NB4 (cell line): Measurements from ENCODE around the gene CCDC97.

Source experiments
- DNase-seq: peaks from one replicate; pipeline ENCODE4 v3.0.0; 2010; ENCODE audit warnings: low read depth
- H3K4me3 ChIP-seq: one replicate; pipeline ENCODE4 v1.5.1; 2011; ENCODE audit warnings: mild to moderate bottlenecking, low read depth, low read length, moderate library complexity
- MYC ChIP-seq: IDR thresholded peaks from 2 replicates; pipeline ENCODE4 v1.6.1; 2011; ENCODE audit warnings: low read depth, low read length
- POLR2A ChIP-seq: IDR thresholded peaks from 2 replicates; pipeline ENCODE4 v1.6.1; 2011; ENCODE audit warnings: mild to moderate bottlenecking; ENCODE audit not compliant: insufficient read length; ENCODE audit errors: extremely low read depth
- TF ChIP-seq, protein P1 (sequence below): IDR thresholded peaks from one replicate; pipeline ENCODE4 v1.5.1; 2012; ENCODE audit warnings: low read depth, low read length
- TF ChIP-seq, protein P2 (sequence below): IDR thresholded peaks from 2 replicates; pipeline ENCODE4 v1.6.1; 2011; ENCODE audit warnings: low read depth, low read length

Gene CCDC97

DNA sequence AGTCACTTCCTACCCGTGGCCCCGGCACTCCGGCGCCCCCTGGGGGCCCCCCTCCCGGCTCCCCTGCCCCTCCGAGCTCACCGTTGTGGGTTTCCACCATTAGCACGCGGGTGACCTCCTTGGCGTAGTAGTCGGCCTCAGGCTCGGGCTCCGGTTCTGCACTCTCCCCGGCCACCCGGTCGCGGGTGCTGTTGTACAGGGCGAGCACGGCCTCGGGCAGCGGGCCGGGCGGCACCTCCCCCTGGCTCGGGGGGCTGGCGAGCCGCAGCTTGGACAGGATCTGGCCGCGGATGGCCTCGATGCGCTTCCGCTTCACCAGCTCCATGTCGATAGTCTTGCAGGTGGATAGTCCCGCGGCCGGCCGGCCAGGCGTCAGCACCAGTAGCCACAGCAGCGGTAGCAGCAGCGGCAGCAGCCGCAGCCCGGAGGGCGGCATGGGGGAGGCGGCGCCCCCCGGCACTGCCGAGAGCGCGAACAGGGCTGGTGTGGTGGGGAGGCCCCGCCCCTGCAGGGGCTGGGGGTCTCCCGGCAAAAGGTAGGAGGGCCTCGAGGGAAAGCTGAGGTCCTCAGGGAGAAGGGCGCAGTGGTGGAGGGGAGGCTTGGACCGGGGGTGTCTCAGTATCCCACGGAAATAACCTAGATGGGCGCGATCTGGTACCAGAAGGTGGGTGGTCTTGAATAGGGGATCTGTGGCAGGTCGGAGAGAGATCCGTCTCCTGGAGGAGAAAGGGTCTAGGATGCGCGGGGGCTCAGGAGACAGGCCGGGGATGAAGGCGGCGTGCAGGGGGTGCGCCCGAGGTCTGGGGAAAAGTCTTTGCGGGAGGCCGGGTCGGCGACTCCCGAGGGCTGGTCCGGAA lies 42.9 kb downstream of the CCDC97 start:
- peak; percentile 74 for DNase-seq
- TF ChIP-seq, protein P1, sequence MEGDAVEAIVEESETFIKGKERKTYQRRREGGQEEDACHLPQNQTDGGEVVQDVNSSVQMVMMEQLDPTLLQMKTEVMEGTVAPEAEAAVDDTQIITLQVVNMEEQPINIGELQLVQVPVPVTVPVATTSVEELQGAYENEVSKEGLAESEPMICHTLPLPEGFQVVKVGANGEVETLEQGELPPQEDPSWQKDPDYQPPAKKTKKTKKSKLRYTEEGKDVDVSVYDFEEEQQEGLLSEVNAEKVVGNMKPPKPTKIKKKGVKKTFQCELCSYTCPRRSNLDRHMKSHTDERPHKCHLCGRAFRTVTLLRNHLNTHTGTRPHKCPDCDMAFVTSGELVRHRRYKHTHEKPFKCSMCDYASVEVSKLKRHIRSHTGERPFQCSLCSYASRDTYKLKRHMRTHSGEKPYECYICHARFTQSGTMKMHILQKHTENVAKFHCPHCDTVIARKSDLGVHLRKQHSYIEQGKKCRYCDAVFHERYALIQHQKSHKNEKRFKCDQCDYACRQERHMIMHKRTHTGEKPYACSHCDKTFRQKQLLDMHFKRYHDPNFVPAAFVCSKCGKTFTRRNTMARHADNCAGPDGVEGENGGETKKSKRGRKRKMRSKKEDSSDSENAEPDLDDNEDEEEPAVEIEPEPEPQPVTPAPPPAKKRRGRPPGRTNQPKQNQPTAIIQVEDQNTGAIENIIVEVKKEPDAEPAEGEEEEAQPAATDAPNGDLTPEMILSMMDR, result peak; percentile 49
- TF ChIP-seq MYC (peak; percentile 61; the same call in 1 of the 2 replicates), POLR2A (no peak)
- H3K4me3 ChIP-seq, result peak overlapping the region; percentile 79

DNA sequence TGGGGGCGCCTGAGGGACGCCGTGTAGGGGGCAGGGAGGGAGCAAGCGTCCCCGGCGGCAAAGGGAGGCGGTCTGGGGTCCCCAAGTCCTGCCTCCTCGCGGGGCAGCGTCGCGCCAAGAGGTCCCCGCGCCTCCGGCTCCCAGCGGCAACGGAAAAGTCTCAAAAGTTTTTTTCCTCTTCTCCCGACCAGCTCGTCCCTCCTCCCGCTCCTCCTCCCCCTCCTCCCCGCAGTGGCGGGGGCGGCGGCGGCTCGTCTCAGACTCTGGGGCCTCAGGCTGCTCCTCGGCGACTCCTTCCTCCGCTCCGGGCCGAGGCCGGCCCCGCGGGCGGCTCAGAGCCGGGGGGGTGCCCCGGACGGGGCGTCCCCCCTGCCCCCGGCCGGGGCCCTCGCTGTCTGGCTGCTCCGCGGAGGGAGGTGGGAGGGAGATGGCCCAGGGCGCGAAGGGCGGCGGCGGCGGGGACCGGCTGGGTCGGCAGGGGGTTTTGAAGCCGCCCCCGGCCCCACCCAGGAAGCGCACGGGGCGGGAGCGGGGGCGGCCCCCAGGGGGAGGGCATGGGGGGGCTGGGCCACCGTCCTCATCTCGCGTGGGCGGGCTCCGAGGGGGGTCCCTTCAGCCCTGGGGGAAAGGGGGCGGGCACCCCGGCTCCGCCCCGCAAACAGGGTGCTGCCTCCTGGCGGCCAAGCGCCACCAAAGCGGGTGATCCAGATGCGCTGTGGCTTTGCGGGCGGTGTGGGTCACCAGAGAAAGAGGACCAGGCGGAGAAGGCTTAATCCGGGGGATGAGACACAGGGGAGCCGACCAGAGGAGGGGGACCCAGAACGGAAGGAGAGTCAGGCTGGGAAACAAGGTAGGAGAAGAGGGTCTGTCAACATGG lies 43.7 kb downstream of the CCDC97 start, which contains the start of gene TGFB1:
Gene TGFB1, minus strand, starts transcription at position 457 of the 877 bp plus-strand sequence. CDS start 878 bp downstream, outside the sequence.
- TF ChIP-seq, protein P2, sequence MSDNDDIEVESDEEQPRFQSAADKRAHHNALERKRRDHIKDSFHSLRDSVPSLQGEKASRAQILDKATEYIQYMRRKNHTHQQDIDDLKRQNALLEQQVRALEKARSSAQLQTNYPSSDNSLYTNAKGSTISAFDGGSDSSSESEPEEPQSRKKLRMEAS, result no peak
- TF ChIP-seq MYC (no peak), POLR2A (peak; percentile 30)
- TF ChIP-seq, protein P1, result peak; percentile 62
- H3K4me3 ChIP-seq, result peak within 1 kb of the TSS; percentile 79
- DNase-seq, result peak; percentile 88

DNA sequence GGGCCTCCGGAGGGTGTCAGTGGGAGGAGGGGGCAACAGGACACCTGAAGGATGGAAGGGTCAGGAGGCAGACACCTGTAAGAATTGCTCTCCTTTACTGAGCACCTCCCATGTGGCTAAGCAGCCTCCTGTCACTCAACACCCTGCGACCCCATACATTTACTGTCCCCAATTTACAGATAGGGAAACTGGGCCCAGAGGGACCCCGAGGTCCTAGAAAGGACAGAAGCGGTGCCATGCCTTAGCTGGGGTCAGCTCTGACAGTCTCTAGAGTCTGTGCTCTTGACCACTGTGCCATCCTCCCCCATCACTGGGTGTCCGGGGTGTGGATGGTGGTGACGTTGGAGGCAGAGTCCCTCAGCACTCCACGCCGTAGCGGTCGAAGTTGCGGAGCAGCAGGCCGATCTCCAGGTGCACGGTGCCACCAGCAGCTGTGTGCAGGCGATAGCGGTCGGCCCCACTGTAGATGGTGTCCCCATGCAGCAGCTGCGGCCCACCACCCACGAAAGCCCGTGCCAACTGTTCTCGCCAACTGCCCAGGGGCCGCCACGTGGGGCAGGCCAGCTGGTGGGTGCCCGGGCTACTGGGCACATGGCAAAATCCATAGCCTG lies 44.5 kb downstream of the CCDC97 start:
- TF ChIP-seq MYC (no peak), POLR2A (no peak)
- TF ChIP-seq, protein P1, result no peak
- TF ChIP-seq, protein P2, result no peak
- no peak for DNase-seq
- H3K4me3 ChIP-seq, result peak overlapping the region; percentile 38

DNA sequence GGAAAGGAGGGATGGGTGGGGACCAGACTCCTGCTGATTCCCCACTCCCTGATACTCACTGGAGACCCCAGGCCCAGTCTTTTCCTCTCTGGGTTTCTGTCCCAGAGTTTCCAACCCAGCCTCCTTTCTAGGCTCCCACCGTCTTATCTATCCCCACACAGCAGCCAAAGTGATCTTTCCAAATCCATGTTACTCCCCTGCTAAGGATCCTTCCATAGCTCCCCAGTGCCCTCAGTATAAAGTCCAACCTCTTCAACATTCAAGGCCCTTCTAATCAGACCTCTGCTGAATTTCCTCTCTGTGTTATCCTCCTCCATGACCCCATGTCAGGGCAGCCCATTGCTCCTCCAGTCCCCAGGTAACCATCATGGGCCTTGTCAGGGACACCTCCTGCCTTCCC lies 45.1 kb downstream of the CCDC97 start:
- no peak for TF ChIP-seq POLR2A
- TF ChIP-seq, protein P2, result no peak
- TF ChIP-seq, protein P1, result no peak
- no peak for TF ChIP-seq MYC
- no peak for DNase-seq
- H3K4me3 ChIP-seq, result no peak overlapping the region

DNA sequence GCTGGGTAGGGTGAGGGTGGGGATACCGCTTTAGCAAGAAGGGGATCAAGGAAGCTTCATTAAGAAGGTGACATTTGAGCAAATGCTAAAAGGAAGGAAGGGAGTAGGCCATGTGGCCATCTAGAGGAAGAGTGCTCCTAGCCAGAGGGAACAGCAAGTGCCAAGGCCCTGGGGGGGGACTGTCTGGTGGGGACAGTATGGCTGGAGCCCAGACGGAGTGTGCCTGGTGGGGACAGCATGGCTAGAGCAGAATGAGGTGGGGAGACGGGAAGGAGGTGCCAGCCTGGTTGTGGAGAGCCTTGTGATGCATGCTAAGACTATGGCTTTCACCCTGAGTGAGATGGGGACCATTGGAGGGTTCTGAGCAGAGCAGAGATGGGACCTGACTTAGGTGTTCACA lies 45.8 kb downstream of the CCDC97 start:
- no peak overlapping the region for H3K4me3 ChIP-seq
- no peak for TF ChIP-seq POLR2A
- TF ChIP-seq, protein P2, result no peak
- TF ChIP-seq MYC, result no peak
- TF ChIP-seq, protein P1, result no peak
- no peak for DNase-seq
